ENCODE results near the gene KIAA1217.
"Not testable (repeated sequence)": the region's sequence is repeated elsewhere in the genome, so short reads cannot be mapped to it uniquely, and the experiment has no call there.

KIAA1217 gene

DNA sequence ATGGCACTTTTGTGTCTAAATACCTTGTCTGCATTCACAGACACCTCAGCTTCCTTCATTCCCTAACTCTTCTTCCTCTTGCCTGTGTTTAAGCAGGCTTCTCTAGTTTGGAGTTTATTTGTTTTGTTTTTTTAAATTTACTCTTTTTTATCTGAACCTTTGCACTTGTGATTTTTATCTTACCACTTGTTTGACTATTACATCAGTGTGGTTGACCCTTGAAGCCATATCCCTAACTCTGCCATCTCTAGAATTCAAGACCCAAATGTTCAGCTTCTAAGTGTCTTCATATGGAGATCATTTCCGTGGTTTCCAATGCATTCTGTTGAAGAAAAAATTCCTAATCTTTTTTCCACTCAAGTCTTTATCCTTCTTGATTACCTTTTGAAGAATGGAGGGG, 233.3 kb downstream of the KIAA1217 start:
- no peak for DNase-seq (ENCODE audit: low read depth in 2 of 2)

DNA sequence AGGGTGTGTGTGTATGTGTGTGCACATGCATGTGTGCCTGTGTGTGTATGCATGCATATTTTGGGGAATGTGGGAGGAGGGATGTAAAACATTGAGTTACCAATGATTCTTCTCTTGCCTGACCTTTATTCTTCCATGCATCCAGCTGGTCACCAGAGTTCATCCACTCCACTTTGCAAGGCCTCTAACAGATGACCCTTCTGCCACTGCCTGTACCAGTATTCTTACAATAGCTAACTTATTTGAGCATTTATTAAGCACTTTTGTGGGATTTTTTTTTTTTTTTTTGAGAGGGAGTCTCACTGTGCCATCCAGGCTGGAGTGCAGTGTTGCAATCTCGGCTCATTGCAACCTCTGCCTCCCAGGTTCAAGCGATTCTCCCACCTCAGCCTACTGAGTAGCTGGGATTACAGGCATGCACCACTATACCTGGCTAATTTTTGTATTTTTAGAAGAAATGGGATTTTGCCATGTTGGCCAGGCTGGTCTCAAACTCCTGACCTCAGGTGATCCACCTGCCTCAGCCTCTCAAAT, 233.8 kb downstream of the KIAA1217 start:
- not testable (repeated sequence) for DNase-seq (ENCODE audit: low read depth in 2 of 2)

DNA sequence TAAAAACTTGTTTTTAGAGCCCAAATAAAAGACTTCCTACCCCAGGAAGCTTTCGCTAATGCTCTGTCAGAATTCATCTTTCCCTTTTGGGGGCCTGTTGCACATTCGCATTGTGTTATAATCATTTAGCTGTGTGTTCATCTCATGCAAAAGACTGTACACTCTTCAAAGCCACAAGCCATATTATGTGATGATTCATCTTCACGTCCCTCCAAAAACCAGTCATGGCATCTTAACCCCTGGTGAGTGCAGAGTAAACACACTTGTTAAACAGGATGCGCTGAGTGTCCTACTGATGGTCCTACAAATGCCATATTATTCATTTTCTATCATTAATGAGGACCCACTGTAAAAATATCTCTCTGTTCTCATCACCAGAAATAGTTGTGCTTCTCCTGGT, 235.4 kb downstream of the KIAA1217 start:
- DNase-seq (ENCODE audit: low read depth in 2 of 2), result no peak

DNA sequence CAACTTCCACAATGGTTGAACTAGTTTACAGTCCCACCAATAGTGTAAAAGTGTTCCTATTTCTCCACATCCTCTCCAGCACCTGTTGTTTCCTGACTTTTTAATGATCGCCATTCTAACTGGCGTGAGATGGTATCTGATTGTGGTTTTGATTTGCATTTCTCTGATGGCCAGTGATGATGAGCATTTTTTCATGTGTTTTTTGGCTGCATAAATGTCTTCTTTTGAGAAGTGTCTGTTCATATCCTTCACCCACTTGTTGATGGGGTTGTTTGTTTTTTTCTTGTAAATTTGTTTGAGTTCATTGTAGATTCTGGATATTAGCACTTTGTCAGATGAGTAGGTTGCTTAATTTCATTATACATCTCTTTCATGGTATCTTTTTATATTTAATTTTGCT, 237.0 kb downstream of the KIAA1217 start:
- DNase-seq (ENCODE audit: low read depth in 2 of 2), result not testable (repeated sequence)

DNA sequence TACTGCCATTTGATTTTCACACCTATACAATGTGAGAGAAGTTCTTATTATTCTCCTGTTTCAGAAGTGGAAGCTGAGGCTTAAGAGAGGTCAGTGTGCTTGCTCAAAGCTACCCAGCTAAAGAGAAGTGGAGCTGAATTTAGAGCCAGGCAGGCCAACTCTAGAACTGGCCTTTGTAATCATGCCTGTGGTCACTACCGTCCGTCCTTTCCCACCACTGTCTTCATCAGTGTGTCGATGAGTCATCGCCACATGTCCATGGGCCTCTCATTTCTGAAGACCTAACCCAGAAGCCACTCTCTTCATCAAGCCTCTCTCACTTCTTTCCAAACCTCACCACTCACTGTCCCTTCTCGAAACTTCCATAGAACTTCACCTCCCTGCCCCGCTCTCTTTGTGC, 237.8 kb downstream of the KIAA1217 start:
- DNase-seq (ENCODE audit: low read depth in 2 of 2), result no peak

DNA sequence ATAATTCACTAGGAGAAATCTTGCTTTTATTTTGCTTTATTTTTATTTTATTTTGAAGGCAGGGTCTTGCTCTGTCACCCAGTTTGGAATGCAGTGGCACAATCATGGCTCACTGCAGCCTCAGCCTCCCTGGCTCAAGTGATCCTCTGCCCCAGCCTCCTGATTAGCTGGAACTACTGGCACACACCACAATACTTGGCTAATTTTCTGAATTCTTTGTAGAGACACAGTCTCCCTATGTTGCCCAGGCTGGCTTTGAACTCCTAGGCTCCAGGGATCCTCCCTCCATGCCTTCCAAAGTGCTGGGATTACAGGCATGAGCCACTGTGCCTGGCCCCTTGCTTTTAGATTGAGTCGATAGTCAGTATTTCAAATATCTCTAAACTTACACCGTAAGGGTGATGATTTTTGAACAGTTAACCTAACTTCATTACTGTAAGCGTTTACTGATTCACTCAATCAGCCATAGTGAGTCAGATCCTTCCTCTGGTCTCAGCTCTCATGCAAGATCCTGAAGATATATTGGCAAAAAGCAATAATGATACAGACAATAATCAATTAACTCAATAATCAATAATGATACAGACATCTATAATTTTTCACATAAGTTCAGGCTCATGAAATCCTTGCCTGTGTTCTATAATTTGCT, 239.5 kb downstream of the KIAA1217 start:
- no peak for DNase-seq (ENCODE audit: low read depth in 2 of 2)

DNA sequence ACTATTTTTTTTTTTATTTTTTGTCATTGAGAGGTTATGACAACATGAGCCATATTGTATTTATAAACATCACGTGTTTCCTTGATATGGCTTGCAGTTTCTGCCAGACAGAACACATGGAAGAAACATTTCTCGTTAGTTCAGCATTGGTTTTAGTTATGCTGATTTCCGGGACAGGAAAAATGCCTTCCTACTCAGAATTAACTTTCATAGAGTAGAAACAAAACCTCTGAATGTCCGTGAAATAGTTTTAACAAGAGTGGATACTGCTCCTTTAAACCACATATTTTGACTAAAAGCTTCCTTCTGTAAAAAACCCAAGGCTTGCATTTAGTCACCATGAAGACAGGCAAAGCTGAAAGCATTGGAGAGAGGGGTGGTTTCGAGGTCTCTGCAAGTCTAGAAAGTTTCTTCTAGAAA, 240.4 kb downstream of the KIAA1217 start:
- DNase-seq (ENCODE audit: low read depth in 2 of 2), result no peak

DNA sequence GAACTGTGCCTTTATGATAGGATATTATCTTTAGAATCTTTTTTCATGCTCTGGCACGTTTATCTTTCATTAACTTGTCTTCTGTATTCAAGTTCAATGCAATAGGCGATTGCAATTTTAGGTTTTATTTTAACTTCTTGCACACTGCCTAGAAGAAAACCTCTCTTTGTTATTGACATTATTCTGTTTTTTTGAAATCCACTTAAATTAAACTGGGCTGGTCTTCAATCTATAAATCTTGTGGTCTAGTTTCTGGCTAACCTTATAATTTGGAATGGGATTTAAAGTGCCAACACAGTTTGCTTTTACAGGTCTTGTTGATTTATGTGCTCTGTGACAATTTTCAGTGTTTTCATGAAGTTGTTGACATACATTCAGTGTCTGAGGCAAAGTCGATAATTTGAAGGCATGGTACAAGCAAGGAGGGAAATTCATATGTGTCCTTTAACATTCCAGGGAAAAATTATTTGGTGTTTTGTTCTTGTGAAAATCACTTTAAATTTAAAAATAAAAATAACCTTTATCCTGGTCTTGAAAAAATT, 240.9 kb downstream of the KIAA1217 start:
- DNase-seq (ENCODE audit: low read depth in 2 of 2), result no peak

DNA sequence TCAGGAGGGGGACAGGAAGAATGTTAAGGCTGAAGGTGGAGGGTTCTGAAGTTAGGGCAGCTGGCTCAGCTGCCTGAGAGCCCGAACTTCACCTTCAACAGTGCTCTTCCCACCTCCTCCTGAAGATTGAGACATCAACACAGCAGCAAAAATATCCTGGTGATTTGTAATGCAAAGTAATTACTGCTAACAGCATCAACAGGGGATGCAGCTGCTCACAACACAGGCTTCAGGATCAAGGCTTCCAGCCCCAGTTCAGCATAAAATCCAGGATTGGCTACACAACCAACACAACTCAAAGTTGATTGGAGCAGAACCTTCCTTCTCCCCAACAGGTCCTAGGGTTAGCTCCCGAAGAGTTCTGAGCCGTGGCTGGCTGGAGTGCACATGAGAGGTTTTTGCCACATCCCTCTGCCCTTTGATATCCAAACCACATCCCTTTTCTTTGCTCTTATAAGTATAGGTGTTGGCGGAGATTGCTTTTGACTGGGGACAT, 242.4 kb downstream of the KIAA1217 start:
- no peak for DNase-seq (ENCODE audit: low read depth in 2 of 2)

DNA sequence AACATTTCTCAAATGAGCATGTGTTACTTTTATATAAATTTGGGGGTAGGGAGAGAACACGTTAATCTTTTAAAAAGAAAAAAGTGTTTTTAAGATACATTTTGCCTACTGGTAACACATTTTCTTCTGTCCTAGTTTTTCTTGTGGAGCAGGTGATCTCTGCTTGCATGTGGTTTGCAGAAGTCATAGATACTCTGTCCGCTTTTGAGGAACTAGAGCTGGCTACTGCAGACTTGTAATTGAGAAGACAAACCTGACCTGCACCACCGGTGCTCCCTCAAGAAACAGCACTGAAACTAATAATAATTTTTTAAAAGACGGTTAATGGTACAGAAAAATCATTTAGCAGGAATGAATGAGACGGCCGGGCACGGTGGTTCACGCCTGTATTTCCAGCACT, 243.1 kb downstream of the KIAA1217 start:
- no peak for DNase-seq (ENCODE audit: low read depth in 2 of 2)

DNA sequence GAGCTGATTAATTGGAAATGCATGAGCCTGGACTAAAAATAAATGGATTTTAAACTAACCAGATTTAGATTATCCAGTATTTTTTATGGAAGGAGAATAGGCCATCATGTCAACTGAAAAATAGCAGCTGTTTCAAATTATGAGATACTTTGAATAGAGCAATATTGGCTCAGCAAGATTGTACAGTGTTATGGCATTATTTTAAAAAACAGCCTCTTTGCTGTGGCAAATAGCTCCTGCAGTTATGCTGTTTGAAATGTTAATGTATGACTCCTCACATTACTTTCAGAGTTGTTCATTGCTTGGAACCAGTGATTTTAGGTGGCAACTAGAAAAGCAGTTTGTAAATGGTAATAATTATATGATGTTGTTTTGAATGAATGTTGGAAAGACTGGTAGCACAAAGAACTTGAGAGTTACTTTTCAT, 244.5 kb downstream of the KIAA1217 start:
- DNase-seq (ENCODE audit: low read depth in 2 of 2), result no peak

DNA sequence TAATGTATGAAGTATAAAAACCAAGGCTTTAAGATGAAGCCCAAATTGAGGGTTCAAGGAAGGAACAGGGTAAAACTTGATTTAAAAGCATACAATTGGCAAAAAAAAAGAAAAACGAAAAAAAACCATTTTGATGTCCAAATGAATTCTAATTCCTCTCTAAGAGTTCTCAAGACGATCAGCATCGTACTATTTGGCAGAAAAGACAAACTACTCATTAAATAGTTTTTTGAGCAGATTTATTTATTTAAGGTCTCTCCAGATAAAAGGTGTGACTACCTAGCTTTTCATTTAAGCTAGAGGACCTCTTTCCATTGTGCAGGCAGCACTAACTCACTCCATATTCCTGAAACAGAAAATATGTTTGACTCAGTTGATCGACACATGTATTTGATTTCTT, 245.0 kb downstream of the KIAA1217 start:
- DNase-seq (ENCODE audit: low read depth in 2 of 2), result no peak

DNA sequence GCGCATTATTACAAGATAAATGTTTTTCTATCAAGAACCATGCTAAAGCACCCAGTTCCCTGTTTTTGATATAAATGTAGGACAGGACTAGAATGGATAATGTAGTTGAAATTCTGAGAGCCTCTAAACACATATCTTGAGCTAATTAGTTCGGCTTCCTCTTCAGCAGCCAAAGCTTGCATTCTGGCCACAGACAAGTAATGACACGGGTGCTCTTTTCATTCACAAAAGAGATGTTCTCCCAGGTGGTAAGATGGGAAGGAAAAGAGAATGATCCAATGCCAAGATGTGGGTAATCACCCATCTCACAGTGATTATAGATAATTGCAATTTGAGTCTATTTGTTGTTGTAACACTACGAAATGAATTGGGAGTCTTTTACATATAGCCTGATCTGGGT, 246.5 kb downstream of the KIAA1217 start:
- DNase-seq (ENCODE audit: low read depth in 2 of 2), result no peak

DNA sequence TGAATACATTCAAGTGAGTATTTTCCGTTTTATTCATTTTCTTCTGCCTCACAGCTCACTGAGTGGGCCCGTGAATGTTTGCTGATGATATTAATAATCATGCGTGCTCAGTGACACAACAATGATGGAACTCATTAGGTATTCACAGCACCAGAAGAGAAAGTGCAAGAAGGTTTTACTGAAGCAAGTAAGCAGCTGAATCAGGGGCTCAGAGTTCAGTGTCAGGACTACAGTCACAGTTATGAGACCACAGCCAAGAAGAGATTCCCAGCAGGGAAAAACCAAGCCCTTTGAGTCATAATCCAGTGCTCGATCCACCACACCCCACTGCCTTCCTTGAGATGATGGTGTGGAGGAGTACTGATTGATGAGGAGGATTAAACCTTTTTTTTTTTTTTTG, 247.4 kb downstream of the KIAA1217 start:
- DNase-seq (ENCODE audit: low read depth in 2 of 2), result no peak

DNA sequence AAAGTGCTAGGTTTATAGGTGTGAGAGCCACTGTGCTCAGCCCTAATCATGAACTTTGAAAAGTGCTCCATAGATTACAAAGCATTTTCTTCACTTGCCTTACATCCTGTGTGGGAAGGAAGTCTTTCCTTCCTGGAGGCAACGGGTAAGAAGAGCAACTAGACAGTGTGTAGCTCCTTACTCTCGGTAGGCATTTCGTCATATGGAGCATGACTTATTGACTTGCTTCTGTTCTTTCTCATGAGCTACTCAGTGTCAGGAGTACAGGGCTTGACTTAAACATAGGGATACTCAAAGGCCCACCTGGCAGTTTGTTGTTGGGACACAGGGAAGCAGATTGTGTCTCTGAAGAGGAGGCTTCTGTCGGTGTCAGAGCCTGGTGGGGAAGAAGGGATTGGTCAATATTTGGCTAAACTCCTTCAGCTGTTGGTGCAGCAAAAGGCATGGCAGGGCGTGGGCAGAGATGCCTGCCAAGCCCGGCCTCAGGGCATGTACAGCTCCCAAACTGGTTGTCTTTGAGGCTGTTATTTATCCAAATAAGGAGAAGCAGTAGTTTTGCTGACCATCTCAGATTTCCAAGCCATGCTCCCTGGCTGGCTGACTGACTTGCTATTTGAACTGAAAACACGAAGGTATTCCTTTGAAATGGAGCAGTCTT, 248.9 kb downstream of the KIAA1217 start:
- DNase-seq (ENCODE audit: low read depth in 2 of 2), result no peak

DNA sequence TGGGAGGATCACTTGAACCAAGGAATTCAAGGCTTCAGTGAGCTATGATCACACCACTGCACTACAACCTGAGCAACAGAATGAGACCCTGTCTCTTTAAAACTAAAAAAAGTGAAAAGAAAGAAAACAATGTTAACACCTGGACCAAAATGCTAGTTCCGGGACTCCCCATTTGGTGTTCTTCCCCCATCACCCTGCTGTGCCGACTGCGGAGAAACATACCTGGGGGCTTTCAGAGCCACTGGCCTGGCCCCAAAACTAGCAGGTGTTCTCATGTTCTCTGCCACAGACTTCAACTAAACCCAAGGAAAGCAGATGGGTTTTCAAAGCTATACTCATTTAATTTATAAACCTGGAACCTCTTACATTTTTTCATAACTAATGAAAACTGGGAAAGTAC, 250.9 kb downstream of the KIAA1217 start:
- no peak for DNase-seq (ENCODE audit: low read depth in 2 of 2)

DNA sequence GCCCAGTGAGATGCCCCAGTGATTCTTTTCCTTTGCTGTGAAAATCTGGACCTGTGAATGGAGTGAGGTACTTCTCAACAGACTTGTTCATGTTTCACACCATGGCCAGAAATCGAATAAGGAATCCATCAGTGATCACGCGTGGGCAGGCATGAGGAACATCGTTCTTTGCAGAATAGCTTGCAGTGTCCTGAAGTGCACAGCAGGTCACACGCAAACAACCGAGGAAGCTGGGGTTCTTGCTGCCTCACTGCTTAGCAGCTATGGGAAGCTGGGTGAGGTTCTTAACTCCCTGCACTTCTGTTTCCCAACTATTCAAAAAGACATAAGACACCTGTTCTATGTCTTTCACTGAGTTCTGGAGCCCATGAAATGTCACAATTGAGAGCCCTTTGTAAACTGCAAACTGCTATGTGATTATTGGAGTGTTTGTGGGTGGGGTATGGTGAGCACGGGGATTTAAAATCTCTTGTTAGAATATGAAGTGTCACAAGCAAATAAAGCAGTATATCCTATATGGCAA, 253.4 kb downstream of the KIAA1217 start:
- DNase-seq (ENCODE audit: low read depth in 2 of 2), result no peak

DNA sequence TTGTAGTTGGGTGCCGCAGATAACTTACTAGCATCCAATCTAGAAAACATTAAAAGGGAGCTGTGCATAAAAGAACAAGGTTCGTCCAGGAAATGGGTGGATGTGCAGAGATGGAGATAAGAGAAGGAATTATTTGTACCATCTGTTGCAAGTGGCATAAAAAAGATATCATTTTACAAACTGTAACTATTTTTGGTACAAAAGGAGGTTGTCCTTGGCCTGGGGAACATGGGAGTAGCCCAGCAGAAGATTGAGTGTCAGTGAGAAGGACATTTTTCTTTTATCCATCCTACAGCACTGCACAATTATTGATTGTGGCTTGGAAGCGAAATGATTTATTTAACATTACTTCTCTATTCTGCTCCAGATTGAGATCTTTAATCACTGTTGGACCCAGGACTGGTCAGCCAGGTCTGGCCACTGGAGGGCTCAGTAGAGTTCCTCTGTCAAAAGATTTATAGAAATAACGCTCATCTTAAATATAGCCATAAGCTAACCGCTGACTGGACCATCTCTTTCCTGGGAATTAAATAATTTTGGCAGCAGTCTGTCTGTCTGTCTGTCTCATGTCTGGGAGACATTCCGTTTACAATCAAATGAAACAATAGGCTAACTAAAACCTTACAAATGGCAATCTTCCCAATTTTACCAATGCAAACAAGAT, 254.1 kb downstream of the KIAA1217 start:
- DNase-seq (ENCODE audit: low read depth in 2 of 2), result no peak

DNA sequence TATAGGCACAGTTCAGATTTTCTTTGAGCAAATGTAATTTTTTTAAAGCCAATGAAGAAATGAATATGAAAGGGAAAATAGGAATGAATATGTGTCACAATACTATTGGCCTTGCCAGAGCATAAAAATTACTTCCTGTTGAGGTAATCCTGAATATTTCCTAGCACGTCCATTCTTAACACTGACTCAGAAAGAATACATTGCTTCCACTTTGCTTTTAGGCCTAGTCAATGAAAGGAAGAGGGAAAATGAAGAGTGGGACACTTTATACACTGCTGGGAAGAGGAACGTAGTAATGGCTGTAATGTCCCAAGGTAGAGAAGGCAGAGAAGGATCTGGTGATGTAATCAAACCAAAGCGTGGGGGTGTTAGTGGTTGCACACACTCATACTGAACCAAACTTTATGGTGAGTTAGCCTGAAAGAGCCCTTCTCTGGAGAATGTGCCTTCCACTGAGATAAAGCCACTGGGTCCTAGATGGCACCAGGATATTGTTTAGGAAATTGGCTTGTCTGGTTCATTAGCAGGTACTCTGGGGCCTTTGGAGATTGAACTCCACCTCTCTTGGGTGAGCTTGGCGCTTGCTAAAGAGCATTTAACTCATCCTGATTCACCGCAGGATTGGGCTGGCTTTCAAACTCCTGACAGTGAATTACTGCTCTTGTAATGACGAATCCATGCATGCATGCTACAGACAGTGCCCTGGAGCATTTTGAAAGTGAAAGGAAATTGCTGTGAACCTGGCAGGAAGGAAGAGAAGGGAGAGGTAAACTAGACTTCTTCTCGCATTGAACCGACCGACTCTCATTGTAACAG, 254.9 kb downstream of the KIAA1217 start:
- DNase-seq (ENCODE audit: low read depth in 2 of 2), result peak in 1 of 2 donors; percentile 26

DNA sequence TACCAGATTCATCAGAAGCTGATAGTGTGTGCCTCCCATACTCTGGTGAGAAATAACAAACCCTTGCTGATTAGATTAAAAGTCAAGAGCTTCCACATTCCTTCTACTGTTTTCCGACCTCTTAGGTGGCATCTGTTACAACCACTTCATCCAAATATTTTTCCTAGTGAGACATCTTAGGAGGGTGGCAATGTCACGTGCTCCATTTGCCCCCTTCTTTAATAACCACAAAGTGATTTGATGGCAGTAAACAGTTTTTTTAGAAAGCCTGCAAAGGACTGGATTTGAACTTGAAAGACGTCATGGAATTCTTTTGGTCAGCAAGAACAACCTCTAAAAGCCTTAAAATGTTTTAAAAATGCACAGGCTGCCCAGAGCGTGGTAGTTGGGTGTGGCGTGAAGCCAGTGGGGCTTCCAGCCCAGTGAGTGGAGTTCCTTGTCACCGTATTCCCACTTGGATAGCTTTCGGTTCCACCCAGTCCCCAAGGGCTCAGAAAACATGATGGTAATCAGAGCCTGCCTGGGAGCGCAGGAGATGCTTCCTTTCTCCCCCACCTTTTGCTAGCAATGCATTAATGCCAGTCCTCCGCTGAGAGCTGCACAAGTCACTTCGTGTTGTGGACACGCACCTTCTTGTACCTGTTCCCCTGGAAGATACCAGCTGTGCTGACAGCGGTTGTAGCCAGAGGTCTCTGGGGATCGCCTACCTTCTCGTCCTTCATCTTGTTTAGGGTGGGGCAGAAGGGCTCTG, 256.4 kb downstream of the KIAA1217 start:
- no peak for DNase-seq (ENCODE audit: low read depth in 2 of 2)
